ENCODE data around the gene BHLHA15. TPM values are rescaled to one million over a fixed set of nuclear protein-coding genes. Genes with fewer than 3 reads are reported as not detected.
A peak's percentile ranks its signal among the peaks of the same experiment; 100 is the strongest.

Gene BHLHA15
- total and polyA plus RNA-seq, 9 of the 15 experiments (the other 6 are each of a cell fraction or from before 2014, with no cell fraction given) = 0.22 to 2.0 (median 1.1) TPM; not detected in 4

DNA sequence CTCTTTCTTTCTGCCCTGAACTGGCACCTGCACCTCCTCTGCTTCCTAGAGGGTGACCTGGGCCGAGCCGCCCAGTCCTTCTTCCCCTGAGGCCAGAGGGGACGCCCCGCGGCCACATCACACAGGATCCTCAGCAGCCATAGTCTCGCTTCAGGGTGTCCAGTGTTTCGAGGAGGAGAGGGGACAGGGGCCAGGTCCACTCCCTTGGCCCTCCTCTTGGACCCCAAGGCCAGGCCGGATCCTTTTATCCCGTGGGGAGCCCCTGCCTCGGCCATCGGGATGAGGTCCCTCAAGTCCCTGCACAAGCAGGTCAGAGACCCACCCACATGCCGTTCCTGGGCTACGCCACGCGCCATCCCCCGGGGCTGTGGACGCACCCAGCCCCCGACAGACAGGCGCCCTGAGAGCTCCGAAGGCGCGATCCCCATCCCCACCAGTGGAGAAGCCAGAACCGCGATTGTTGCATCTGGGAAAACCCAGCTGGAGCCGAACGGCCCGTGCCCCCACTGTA is 3.6 kb downstream of the BHLHA15 start:
- Histone ChIP-seq H3K36me3 (ENCODE audit: control insufficient read depth, insufficient read depth, low read length) (no peaks in the 10 kb centered on the region), H3K9ac (ENCODE audit: insufficient read depth in 1 of 2, low read depth in 2 of 2, low read length in 2 of 2) (no peak overlapping the region; a peak in 1 of 4 replicates), H3K4me2 (ENCODE audit: insufficient read depth, low read length) (no peak overlapping the region), H3K9me3 (replicated peaks; ENCODE audit: control insufficient read depth, insufficient read depth, low read depth, low read length) (no peaks in the 10 kb centered on the region), H3K4me3 (no peak overlapping the region), H3K9me1 (ENCODE audit: control insufficient read depth, insufficient read depth, low read length) (no peaks in the 10 kb centered on the region), H3K27me3 (ENCODE audit: control insufficient read depth in 2 of 2, insufficient read depth in 2 of 2, low read length in 2 of 2) (peaks cover 14 to 35% of the 10 kb centered on the region in 2 experiments; a peak in 4 of 5 replicates), H4K20me1 (replicated peaks; ENCODE audit: control insufficient read depth, insufficient read depth, low read length) (peaks cover 12% of the 10 kb centered on the region), H3K79me2 (ENCODE audit: control insufficient read depth, insufficient read depth, low read length) (no peaks in the 10 kb centered on the region), H3K27ac (ENCODE audit: extremely low read depth, low read depth, low read length) (no peak overlapping the region), H2AFZ (ENCODE audit: low read depth, low read length) (no peak overlapping the region), H3K4me1 (replicated peaks in 1 of 2; ENCODE audit: control insufficient read depth in 2 of 2, insufficient read depth in 2 of 2, low read length in 2 of 2) (peaks cover 11 to 50% of the 10 kb centered on the region in 2 experiments; a peak in 4 of 5 replicates)
- ChIA-PET CTCF (ENCODE audit: low intra/inter-chr PET ratio) (no interaction called here), POLR2A (no interaction called here)
- intact Hi-C loops (cut with micrococcal nuclease) (no loop called here), in situ Hi-C loops (cut with MboI) (no loop called here)
- BruUV-seq (replicated peaks) = no TSS peak
- FAIRE-seq (no peak), DNase-seq (ENCODE audit: extremely low read depth in 1 of 4, low spot score in 3 of 4) (peak in 1 of 4 experiments; percentile 27), ATAC-seq (no peak)
- WGBS (ENCODE audit: insufficient coverage, low coverage, missing lambda C conversion rate) = 23% methylated on average over 22 of the region's 27 CpGs
- no peak for TF ChIP-seq EWSR1 (IDR thresholded peaks at IDR 0.05; ENCODE audit: borderline replicate concordance, low read depth, partially characterized antibody)

DNA sequence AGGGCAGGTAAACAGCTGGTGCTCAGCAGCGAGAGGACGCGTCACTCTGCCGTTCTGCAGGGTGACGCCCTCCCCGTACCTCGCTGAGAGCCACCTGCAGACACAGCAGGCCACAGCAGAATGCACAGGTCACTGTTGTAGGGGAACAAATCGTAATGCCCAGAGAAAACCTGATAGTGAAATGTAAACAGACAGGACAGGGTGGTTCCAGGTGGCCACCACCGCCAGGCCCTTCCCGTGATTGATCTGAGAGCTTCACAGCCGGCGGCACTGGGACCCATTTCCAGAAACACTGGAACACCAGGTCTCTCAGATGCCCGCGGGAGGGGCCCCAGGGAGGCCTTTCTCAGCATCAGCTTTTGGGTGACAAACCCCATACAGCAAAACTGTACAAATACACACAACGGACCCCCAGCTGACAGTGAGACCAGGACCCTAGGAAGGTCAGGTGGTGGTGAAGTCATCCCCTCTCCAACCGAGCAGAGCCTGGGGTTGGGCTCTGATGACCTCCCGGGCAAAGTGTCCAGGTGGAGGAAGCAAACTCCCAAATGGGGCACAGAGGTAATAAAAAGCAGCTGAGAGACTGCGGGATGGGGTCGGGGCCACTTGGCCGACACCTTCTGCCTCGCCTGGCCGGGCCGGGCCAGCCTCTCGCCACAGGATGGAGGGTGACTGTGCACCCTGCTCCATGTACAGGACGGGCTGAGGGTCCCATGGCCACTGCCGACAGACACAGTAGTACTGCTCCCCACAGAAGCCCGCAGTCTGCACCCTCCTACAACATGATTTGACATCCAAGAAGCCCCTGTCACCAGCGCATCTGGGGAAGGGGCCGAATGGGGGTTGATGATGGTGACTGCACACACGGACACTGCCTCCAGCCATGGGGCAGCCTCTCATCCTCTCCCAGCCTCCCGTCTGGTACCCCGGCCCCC is 4.6 kb downstream of the BHLHA15 start:
- H3K36me3 ChIP-seq (ENCODE audit: control insufficient read depth, insufficient read depth, low read length) = no peaks in the 10 kb centered on the region
- no peak overlapping the region for H3K4me2 ChIP-seq (ENCODE audit: insufficient read depth, low read length)
- H4K20me1 ChIP-seq (replicated peaks; ENCODE audit: control insufficient read depth, insufficient read depth, low read length) = peaks cover 12% of the 10 kb centered on the region
- H3K9me3 ChIP-seq (replicated peaks; ENCODE audit: control insufficient read depth, insufficient read depth, low read depth, low read length) = no peaks in the 10 kb centered on the region
- 24% methylated on average over 32 of the region's 32 CpGs for WGBS (ENCODE audit: insufficient coverage, low coverage, missing lambda C conversion rate)
- intact Hi-C loops (cut with micrococcal nuclease) = no loop called here
- FAIRE-seq = no peak
- H3K27ac ChIP-seq (ENCODE audit: extremely low read depth, low read depth, low read length) = no peak overlapping the region
- H3K4me1 ChIP-seq (replicated peaks in 1 of 2; ENCODE audit: control insufficient read depth in 2 of 2, insufficient read depth in 2 of 2, low read length in 2 of 2) = peaks cover 11 to 49% of the 10 kb centered on the region in 2 experiments; a peak in 4 of 5 replicates
- no peaks in the 10 kb centered on the region for H3K9me1 ChIP-seq (ENCODE audit: control insufficient read depth, insufficient read depth, low read length)
- ChIA-PET POLR2A (no interaction called here), CTCF (ENCODE audit: low intra/inter-chr PET ratio) (no interaction called here)
- DNase-seq (ENCODE audit: extremely low read depth in 1 of 4, low spot score in 3 of 4) = no peak
- no peak overlapping the region for H2AFZ ChIP-seq (ENCODE audit: low read depth, low read length)
- no peak overlapping the region for H3K9ac ChIP-seq (ENCODE audit: insufficient read depth in 1 of 2, low read depth in 2 of 2, low read length in 2 of 2)
- in situ Hi-C loops (cut with MboI) = no loop called here
- peaks cover 14 to 35% of the 10 kb centered on the region in 2 experiments; a peak in 4 of 5 replicates for H3K27me3 ChIP-seq (ENCODE audit: control insufficient read depth in 2 of 2, insufficient read depth in 2 of 2, low read length in 2 of 2)
- no TSS peak for BruUV-seq (replicated peaks)
- H3K4me3 ChIP-seq = no peak overlapping the region
- no peaks in the 10 kb centered on the region for H3K79me2 ChIP-seq (ENCODE audit: control insufficient read depth, insufficient read depth, low read length)
- ATAC-seq = no peak
- no peak for TF ChIP-seq GABPB1 (CRISPR knock-in tag; IDR thresholded peaks at IDR 0.05)
- no peak for TF ChIP-seq ZNF408 (CRISPR knock-in tag; IDR thresholded peaks at IDR 0.05; ENCODE audit: low read depth)
- TF ChIP-seq, protein P1, sequence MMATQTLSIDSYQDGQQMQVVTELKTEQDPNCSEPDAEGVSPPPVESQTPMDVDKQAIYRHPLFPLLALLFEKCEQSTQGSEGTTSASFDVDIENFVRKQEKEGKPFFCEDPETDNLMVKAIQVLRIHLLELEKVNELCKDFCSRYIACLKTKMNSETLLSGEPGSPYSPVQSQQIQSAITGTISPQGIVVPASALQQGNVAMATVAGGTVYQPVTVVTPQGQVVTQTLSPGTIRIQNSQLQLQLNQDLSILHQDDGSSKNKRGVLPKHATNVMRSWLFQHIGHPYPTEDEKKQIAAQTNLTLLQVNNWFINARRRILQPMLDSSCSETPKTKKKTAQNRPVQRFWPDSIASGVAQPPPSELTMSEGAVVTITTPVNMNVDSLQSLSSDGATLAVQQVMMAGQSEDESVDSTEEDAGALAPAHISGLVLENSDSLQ (IDR thresholded peaks at IDR 0.05) = no peak
- 0 out of 2 replicates have a peak, but pooled peaks have one; percentile 37 for TF ChIP-seq POLR2G (IDR thresholded peaks at IDR 0.05; ENCODE audit: low read depth, low read length)
- TF ChIP-seq, protein P2, sequence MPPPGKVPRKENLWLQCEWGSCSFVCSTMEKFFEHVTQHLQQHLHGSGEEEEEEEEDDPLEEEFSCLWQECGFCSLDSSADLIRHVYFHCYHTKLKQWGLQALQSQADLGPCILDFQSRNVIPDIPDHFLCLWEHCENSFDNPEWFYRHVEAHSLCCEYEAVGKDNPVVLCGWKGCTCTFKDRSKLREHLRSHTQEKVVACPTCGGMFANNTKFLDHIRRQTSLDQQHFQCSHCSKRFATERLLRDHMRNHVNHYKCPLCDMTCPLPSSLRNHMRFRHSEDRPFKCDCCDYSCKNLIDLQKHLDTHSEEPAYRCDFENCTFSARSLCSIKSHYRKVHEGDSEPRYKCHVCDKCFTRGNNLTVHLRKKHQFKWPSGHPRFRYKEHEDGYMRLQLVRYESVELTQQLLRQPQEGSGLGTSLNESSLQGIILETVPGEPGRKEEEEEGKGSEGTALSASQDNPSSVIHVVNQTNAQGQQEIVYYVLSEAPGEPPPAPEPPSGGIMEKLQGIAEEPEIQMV (tag; conservative IDR thresholded peaks at IDR 0.05; ENCODE audit: low read depth) = no peak
- TF ChIP-seq CBX5 (IDR thresholded peaks at IDR 0.05; ENCODE audit: borderline replicate concordance, low read depth) = no peak
- TF ChIP-seq, protein P3, sequence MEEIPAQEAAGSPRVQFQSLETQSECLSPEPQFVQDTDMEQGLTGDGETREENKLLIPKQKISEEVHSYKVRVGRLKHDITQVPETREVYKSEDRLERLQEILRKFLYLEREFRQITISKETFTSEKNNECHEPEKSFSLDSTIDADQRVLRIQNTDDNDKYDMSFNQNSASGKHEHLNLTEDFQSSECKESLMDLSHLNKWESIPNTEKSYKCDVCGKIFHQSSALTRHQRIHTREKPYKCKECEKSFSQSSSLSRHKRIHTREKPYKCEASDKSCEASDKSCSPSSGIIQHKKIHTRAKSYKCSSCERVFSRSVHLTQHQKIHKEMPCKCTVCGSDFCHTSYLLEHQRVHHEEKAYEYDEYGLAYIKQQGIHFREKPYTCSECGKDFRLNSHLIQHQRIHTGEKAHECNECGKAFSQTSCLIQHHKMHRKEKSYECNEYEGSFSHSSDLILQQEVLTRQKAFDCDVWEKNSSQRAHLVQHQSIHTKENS (CRISPR knock-in tag; IDR thresholded peaks at IDR 0.05) = no peak
- no peak for TF ChIP-seq PHF21A (IDR thresholded peaks at IDR 0.05; ENCODE audit: borderline replicate concordance, low read depth)

All from K562 (cell line).